Stimulated activated CD8-positive, alpha-beta memory T cell treated with anti-CD3 and anti-CD28 coated beads, Interleukin-2, amount 100 ng/mL, for 1 hour (primary cell): ENCODE results near the gene BOLA2B.

ENCODE experiments used
- DNase-seq, 2 donors: peaks; one replicate each; pipeline ENCODE4 v3.0.0-alpha.2; 2020; ENCODE audit warnings: low read depth in 2 of 2

The BOLA2B gene

GRCh38 chr16:30143347-30143702, 50.1 kb downstream of the BOLA2B start:
- DNase-seq = no peak
